GOT3 (cell line): ENCODE measurements around the gene ADCYAP1R1.

Source experiments
- DNase-seq: peaks from one replicate; lab custom pipeline; 2025; ENCODE audit warnings: mixed read lengths; lab: John Stamatoyannopoulos, UW

The ADCYAP1R1 gene

DNA sequence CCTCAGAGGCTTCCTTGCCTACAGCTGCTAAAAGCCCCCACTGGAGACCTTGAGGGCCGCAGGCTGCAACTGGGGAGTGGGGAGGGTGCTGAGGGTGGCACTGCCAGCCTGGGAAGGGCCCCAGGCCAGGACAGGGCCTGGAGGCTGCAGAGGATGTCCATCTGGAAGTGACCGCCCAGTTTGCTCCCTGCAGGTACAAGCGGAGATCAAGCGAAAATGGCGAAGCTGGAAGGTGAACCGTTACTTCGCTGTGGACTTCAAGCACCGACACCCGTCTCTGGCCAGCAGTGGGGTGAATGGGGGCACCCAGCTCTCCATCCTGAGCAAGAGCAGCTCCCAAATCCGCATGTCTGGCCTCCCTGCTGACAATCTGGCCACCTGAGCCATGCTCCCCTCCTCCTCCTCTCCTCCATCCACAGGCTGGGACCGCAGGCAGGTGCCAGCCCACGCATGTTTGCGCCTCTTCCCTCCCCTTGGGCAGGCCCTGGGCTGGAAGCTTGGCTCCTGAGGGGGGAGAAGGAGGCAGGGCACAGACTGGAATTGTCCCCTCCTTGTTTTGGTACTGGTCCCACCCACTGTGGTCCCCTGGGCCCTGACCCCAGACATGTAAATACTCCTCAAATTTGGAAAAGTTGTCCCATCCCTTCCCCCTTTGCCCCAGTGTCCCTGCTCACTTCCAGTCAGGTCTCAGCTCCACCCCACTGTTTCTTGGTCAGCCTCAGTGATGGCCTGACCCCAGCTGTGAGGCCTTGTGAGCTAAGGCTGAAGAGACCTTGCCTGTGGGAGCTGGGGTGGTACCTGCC is 54.4 kb downstream of the ADCYAP1R1 start:
- DNase-seq, result no peak

- DNase-seq, result no peak
Measured at GRCh38 chr7:31107106-31108090, 55.3 kb downstream of the ADCYAP1R1 start.

GRCh38 chr7:31108097-31108657 is 56.1 kb downstream of the ADCYAP1R1 start:
- DNase-seq, result no peak

DNA sequence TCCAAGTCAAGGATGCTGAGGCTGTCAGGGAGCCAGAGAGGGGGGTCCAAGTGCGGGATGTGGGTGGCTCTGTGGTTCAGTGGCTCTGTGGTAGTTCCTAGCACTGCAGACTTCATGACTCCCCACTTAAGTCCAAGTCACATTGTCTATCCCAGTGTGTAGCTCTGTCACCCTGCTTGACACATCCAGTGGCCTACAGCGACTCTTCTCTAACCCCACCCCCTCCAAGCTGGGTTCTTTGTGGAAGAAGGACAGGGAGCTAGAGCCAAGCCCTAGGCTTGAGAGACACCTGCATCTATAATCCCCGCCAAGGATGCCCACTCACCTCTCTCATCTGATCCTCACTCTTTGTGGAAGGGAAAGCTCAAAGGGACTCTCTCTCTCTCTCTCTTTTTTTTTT is 57.6 kb downstream of the ADCYAP1R1 start:
- DNase-seq, result no peak

DNA sequence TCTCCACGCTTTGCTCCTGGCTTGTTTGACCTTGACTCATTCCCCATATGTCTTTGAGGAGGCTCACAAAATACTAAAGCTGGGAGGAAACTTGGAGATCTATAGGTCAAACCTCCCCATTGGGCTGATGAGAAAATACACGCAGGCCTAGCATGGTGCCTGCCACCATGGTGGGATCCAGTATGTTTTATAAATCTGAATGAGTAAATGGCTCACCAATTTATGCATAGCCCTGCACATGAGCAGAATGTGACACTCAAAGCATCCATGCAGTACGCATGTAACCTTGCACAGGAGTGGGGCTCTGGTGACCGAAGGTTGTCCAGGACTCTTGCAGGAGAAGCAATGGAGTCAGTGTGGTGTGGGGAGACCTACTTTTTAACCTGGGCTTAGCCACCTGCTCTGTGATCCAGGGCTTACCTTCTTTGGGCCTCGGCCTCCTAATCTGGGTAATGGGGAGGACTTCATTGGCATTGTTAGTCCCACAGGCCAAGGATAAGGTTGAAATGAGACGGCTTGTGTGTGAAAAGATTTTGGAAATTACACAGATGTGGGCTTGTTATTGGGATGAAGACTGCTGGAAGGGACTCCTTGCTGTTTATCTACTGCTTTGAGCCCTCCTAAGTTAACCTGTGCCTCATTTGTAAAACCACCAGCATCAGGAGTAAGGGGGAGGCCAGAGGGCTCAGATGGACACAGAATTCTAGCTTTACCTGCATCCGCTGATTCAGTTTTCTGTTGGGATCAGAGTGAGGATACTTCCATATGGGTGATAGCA is 58.4 kb downstream of the ADCYAP1R1 start:
- no peak for DNase-seq

DNA sequence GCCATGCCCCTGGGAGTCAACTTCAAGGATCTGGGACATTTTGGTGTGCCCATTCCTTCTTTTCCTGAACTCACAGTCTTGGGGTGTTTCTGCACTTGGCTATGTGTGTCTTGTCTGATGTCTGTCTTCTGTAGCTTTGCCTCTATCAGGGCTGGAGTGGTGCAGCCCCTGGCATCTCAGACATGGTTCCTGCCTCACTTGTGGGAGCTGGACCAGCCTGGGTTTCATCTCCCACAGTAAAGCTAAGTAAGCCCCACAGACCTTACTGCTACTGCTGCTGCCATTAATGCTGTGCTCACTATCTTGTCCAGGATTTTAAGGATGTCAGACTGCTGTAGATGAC is 59.0 kb downstream of the ADCYAP1R1 start:
- no peak for DNase-seq

GRCh38 chr7:31113660-31114059 is 61.6 kb downstream of the ADCYAP1R1 start:
- no peak for DNase-seq

DNA sequence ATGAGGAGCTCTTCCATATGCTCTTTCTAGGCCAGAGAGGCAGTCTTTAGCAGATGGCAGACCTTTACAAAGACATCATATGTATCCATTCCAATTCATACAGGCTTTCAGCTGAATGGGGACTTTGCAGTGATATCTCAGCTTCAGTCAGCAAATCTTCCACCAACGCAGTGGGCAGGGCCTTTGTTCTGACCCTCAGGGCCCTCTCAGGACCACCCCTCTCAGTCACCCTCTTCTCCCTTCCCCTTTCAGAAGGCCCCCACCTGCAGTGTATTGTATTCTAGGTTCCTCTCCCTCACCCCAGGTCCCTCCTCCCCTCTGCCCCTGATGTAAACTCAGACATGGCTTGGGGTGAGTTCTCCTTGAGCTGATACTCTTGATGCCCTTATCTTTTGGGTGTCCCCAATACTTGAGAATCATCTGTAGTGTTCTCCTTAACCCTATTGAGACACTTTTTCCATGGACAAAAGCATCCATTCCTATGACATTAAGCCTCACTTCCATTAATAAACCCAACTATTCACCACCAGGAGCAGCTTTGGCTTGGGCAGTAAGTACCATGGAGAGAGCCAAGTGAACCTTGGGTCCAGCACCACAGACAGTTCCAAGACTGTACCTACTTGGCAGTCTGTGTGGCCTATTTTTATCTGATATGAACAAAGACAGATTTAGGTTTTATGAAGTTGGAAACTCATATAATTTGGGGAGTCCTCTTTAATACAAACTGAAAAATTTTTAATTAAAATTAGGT is 62.7 kb downstream of the ADCYAP1R1 start:
- DNase-seq, result no peak

DNA sequence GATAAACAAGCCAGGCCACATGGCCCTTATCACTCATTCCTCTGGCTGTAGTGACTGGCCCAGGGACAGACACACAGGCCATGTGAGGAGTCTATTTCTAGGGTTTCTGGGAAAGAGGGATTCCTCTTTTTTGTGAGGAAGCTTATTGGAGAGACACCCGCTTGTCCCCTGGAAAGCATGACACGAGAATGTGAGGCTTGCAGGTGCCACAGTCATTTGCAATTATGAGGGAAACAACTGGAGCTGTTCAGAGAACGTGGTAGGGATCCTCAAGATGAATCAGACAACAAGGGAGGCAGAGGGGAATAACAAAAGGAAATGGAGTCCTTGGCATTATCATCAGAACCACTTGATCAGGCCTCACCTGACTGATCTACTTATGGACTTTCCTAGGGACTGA is 64.5 kb downstream of the ADCYAP1R1 start:
- no peak for DNase-seq

- no peak for DNase-seq
Measured at GRCh38 chr7:31119249-31119648, 67.1 kb downstream of the ADCYAP1R1 start.

- DNase-seq, result no peak
Measured at GRCh38 chr7:31120800-31121513, 68.8 kb downstream of the ADCYAP1R1 start.

DNA sequence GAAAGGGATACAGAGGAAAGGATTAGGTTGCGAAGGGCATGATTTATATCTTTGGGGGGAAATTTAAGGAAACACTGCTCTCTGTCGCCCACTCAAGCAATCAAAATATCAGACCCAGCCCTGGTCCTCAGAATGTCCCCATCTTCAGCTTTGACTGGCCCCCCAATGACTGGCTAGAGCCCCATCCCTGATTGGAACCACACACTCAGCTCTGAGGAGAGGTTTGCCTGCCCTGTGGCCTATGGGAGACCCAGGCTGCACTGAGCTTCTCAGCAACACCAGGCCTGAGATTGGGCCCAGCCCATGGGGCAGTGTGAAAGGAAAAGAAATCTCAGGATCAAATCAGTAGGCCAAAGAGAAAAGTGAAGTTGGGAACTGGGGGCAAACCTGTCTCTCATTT is 69.5 kb downstream of the ADCYAP1R1 start:
- no peak for DNase-seq

DNA sequence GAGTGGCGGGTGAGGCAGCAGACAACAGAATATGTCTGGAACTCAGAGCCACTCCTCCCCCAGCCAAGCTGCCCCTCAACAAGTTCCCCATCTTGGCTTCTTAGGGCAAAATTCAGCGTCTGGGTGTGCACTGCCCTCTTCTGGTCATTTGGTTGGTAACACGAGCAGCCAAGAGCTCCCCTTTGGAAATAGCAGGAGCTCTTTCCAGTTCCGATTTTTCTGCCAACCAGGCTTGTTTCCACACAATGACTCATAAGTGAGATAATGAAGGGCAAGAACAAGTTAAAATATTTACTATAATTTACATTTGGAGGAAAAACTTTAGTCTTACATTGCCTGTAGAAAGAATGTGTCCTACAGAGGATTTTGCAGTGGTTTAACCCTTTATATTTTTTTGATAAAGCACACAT is 70.5 kb downstream of the ADCYAP1R1 start:
- DNase-seq, result peak; percentile 66

- no peak for DNase-seq
Measured at GRCh38 chr7:31123321-31123720, 71.2 kb downstream of the ADCYAP1R1 start.

DNA sequence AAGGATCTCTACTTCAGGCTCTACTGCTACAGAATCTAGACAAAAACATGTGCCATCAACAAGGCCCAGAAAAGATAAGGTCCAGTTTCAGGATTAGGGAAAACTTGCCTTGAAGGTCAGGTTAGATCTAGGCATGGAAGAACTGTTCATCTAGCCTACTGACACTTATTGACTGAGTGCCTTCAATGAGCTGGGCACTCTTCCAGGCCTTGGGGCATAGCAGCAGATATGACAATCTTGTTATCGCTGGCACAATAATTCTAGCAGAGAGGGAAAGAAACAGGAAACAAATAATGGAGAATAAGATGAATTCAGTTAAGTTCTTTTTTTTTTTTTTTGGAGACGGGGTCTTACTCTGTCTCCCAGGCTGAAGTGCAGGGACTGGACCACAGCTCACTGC is 71.6 kb downstream of the ADCYAP1R1 start:
- no peak for DNase-seq

DNA sequence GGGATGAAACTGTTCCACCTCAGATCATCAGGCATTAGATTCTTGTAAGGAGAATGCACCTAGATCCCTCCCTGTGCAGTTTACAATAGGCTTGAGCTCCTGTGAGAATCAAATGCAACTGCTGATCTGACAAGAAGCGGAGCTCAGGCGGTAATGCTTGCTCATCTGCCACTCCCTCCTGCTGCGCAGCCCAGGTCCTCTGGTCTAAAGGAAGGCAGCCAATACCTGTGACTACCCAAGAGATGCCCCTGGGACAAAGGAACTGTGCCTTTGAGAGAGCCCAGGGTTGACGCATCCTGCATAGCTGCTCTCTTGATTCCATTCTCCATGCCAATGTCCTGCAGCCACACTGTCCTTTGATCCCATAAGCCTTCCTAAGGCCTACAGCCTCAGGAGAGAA is 73.1 kb downstream of the ADCYAP1R1 start:
- DNase-seq, result no peak

- DNase-seq, result no peak
Measured at GRCh38 chr7:31126976-31127375, 74.9 kb downstream of the ADCYAP1R1 start.

DNA sequence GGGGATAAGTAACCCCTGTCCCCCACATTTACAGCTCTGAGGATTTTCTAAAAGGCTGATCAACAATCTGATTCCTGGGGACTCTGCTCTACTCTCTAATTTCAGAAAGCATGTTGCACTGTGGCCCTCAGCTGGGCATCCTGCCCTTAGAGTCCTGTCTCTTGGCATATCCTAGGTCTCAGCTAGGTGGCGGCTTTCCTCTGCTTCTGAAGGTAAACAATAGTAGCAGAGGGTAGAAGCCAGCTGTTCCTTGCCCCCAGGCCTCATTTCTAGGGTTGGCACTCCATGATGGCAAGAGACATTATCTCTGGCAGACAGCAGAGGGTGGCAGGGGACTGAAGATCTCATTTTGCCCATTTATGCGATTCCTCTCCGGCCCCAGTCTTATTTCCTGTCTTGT is 77.0 kb downstream of the ADCYAP1R1 start:
- no peak for DNase-seq

- DNase-seq, result no peak
Measured at GRCh38 chr7:31133497-31133896, 81.4 kb downstream of the ADCYAP1R1 start.
